SK-N-SH treated with all-trans-retinoic acid at 6 μM for 48 hours (cell line): ENCODE data around the gene ANKRD62.

Experiments
- ARNTL ChIP-seq: fragments of 450-650 bp; formaldehyde crosslinking; IDR thresholded peaks from 2 replicates; pipeline ENCODE4 v1.5.0; 2020; ENCODE audit warnings: low read depth, mild to moderate bottlenecking, moderate library complexity, borderline replicate concordance
- CSDC2 ChIP-seq: fragments of 250-450 bp; sonication (Bioruptor Pico); IDR thresholded peaks from 2 replicates; pipeline ENCODE4 v1.5.0; 2020; ENCODE audit warnings: mild to moderate bottlenecking, moderate library complexity
- ISL1 ChIP-seq: fragments of 250-450 bp; sonication (Bioruptor Pico); IDR thresholded peaks from 2 replicates; pipeline ENCODE4 v2.1.2; 2022; ENCODE audit warnings: mild to moderate bottlenecking, moderate library complexity
- RARB ChIP-seq: fragments of 250-450 bp; sonication (Bioruptor Pico); IDR thresholded peaks from 2 replicates; pipeline ENCODE4 v1.8.0; 2021; ENCODE audit warnings: mild to moderate bottlenecking, moderate library complexity
- TSHZ2 ChIP-seq: fragments of 250-450 bp; sonication (Bioruptor Pico); IDR thresholded peaks from 2 replicates; pipeline ENCODE4 v1.5.0; 2020; ENCODE audit warnings: mild to moderate bottlenecking, moderate library complexity
- ZC3H10 ChIP-seq: fragments of 250-450 bp; sonication (Bioruptor Pico); IDR thresholded peaks from 2 replicates; pipeline ENCODE4 v1.5.1; 2021; ENCODE audit warnings: mild to moderate bottlenecking, moderate library complexity
- ZFP3 ChIP-seq: fragments of 250-450 bp; sonication (Bioruptor Pico); IDR thresholded peaks from 2 replicates; pipeline ENCODE4 v1.5.0; 2020; ENCODE audit warnings: mild to moderate bottlenecking, moderate library complexity
- ZNF565 ChIP-seq: fragments of 450-650 bp; formaldehyde crosslinking; conservative IDR thresholded peaks from 2 replicates; pipeline ENCODE4 v1.5.0; 2020; ENCODE audit warnings: low read depth, mild to moderate bottlenecking, moderate library complexity
- TF ChIP-seq, protein P1 (sequence below): fragments of 250-450 bp; sonication (Bioruptor Pico); IDR thresholded peaks from 2 replicates; pipeline ENCODE4 v1.8.0; 2021; ENCODE audit warnings: low read depth, mild to moderate bottlenecking, moderate library complexity, borderline replicate concordance

- TF ChIP-seq RARB (CRISPR knock-in tag) (no peak), ISL1 (CRISPR knock-in tag) (no peak), TSHZ2 (no peak), ZC3H10 (CRISPR knock-in tag) (no peak), CSDC2 (CRISPR knock-in tag) (no peak), ZNF565 (CRISPR knock-in tag) (no peak), ZFP3 (CRISPR knock-in tag) (no peak), ARNTL (CRISPR knock-in tag) (no peak)
- TF ChIP-seq, protein P1, sequence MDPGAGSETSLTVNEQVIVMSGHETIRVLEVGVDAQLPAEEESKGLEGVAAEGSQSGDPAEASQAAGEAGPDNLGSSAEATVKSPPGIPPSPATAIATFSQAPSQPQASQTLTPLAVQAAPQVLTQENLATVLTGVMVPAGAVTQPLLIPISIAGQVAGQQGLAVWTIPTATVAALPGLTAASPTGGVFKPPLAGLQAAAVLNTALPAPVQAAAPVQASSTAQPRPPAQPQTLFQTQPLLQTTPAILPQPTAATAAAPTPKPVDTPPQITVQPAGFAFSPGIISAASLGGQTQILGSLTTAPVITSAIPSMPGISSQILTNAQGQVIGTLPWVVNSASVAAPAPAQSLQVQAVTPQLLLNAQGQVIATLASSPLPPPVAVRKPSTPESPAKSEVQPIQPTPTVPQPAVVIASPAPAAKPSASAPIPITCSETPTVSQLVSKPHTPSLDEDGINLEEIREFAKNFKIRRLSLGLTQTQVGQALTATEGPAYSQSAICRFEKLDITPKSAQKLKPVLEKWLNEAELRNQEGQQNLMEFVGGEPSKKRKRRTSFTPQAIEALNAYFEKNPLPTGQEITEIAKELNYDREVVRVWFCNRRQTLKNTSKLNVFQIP (CRISPR knock-in tag): no peak
These were observed 25.7 kb downstream of the ANKRD62 start for GRCh38 chr18:12119358-12119757.
